Neutrophil (primary cell): ENCODE data around the gene KIF26B.
A peak's percentile ranks its signal among the peaks of the same experiment; 100 is the strongest.

Source experiments
- H3K27ac ChIP-seq: fragments of 200-600 bp; sonication (generic); 2 replicates; pipeline ENCODE4 v1.5.1; 2016; ENCODE audit warnings: mild to moderate bottlenecking, moderate library complexity
- H3K27me3 ChIP-seq: fragments of 200-600 bp; sonication (generic); 2 replicates; pipeline ENCODE4 v1.6.0; 2016; ENCODE audit warnings: mild to moderate bottlenecking
- H3K36me3 ChIP-seq: fragments of 200-600 bp; sonication (generic); 2 replicates; pipeline ENCODE4 v1.5.1; 2017
- H3K4me1 ChIP-seq, 2 experiments: fragments of 200-600 bp in 1 of 2; sonication (generic) in 1 of 2; 1 replicate in 1 of 2; 2 replicates in 1 of 2; pipeline versions ENCODE4 v1.5.1 to v1.6.1; 2013 to 2016; ENCODE audit warnings: low read depth in 1 of 2, low read length in 1 of 2, mild to moderate bottlenecking in 1 of 2, moderate library complexity in 1 of 2; ENCODE audit not compliant: control insufficient read depth in 1 of 2, insufficient read depth in 1 of 2
- H3K4me3 ChIP-seq, 2 experiments: fragments of 200-600 bp in 1 of 2; sonication (generic) in 1 of 2; 1 replicate in 1 of 2; 2 replicates in 1 of 2; pipeline ENCODE4 v1.5.1; 2013 to 2016; ENCODE audit warnings: low read depth in 1 of 2, low read length in 1 of 2, mild to moderate bottlenecking in 1 of 2, moderate library complexity in 1 of 2
- H3K9me3 ChIP-seq: fragments of 200-600 bp; sonication (generic); 2 replicates; pipeline ENCODE4 v1.5.1; 2016
- TF ChIP-seq, protein P1 (sequence below): fragments of 200-600 bp; sonication (generic); IDR thresholded peaks from 2 replicates; pipeline ENCODE4 v1.5.1; 2016; ENCODE audit warnings: antibody characterized with exemption

KIF26B gene

DNA sequence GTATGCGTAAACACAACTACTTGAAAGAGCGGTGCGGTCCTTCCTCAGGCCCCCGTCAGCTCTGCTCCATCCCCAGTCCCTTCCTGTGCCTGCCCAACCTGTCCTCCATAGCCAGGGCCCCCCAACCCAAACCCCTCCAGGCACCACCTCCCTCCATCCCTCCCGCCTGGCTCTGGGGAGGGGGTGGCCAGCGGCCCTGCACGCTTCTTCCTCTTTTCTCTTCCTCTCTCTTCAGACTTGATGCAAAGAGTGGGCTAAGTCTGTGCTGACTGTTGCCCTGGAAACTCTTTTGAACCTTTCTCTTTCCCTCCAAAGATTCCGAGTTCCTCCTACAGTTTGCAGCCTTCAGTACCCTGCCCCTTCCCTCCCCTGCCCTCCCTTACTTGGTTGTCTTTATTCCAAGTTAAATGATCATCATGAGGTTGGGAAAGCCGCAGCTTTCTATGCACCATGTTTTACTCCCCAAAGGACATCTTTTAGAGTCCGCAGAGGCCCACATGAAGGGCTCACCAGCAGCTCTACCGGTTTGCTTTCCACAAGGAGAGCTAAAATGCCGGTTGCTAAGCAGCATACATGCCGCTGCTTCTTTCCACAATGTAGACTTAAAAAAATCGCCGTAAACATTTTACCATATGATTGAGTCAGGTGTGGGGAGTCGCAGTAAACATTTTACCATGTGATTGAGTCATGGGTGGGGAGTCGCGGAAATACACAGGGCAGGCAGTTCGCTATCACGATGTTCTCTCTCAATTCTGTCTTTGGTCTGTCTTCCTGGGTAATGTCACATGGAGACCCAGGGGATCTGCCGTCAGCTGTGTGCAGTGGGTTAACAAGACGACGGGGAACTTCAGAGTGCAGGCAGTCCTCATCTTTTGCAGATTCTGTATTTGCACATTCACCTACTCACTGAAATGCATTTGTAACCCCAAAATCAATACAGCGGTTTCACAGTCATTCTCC, 525.3 kb downstream of the KIF26B start:
- Histone ChIP-seq H3K27ac (peak overlapping the region; percentile 51), H3K36me3 (no peaks in the 10 kb centered on the region), H3K9me3 (no peaks in the 10 kb centered on the region), H3K27me3 (no peaks in the 10 kb centered on the region), H3K4me1 (peaks cover 15 to 20% of the 10 kb centered on the region in 2 experiments), H3K4me3 (no peak overlapping the region)
- TF ChIP-seq, protein P1, sequence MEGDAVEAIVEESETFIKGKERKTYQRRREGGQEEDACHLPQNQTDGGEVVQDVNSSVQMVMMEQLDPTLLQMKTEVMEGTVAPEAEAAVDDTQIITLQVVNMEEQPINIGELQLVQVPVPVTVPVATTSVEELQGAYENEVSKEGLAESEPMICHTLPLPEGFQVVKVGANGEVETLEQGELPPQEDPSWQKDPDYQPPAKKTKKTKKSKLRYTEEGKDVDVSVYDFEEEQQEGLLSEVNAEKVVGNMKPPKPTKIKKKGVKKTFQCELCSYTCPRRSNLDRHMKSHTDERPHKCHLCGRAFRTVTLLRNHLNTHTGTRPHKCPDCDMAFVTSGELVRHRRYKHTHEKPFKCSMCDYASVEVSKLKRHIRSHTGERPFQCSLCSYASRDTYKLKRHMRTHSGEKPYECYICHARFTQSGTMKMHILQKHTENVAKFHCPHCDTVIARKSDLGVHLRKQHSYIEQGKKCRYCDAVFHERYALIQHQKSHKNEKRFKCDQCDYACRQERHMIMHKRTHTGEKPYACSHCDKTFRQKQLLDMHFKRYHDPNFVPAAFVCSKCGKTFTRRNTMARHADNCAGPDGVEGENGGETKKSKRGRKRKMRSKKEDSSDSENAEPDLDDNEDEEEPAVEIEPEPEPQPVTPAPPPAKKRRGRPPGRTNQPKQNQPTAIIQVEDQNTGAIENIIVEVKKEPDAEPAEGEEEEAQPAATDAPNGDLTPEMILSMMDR = no peak

- TF ChIP-seq, protein P1 = no peak
- no peak overlapping the region for H3K27ac ChIP-seq
- H3K4me3 ChIP-seq = no peak overlapping the region
- H3K27me3 ChIP-seq = peaks cover 18% of the 10 kb centered on the region
- no peaks in the 10 kb centered on the region for H3K36me3 ChIP-seq
- no peaks in the 10 kb centered on the region for H3K9me3 ChIP-seq
- peaks cover 15 to 20% of the 10 kb centered on the region in 2 experiments for H3K4me1 ChIP-seq
Measured at GRCh38 chr1:245682638-245683628, 528.1 kb downstream of the KIF26B start.

GRCh38 chr1:245683676-245684075, 528.9 kb downstream of the KIF26B start:
- no peak overlapping the region for H3K27ac ChIP-seq
- H3K36me3 ChIP-seq = no peaks in the 10 kb centered on the region
- no peaks in the 10 kb centered on the region for H3K9me3 ChIP-seq
- TF ChIP-seq, protein P1 = no peak
- peaks cover 15 to 20% of the 10 kb centered on the region in 2 experiments for H3K4me1 ChIP-seq
- H3K27me3 ChIP-seq = peaks cover 25% of the 10 kb centered on the region
- no peak overlapping the region for H3K4me3 ChIP-seq

- H3K4me3 ChIP-seq = no peak overlapping the region
- peaks cover 15 to 20% of the 10 kb centered on the region in 2 experiments for H3K4me1 ChIP-seq
- no peaks in the 10 kb centered on the region for H3K9me3 ChIP-seq
- TF ChIP-seq, protein P1 = no peak
- H3K27me3 ChIP-seq = peaks cover 30% of the 10 kb centered on the region
- H3K27ac ChIP-seq = no peak overlapping the region
- no peaks in the 10 kb centered on the region for H3K36me3 ChIP-seq
Measured at GRCh38 chr1:245684166-245684565, 529.4 kb downstream of the KIF26B start.

DNA sequence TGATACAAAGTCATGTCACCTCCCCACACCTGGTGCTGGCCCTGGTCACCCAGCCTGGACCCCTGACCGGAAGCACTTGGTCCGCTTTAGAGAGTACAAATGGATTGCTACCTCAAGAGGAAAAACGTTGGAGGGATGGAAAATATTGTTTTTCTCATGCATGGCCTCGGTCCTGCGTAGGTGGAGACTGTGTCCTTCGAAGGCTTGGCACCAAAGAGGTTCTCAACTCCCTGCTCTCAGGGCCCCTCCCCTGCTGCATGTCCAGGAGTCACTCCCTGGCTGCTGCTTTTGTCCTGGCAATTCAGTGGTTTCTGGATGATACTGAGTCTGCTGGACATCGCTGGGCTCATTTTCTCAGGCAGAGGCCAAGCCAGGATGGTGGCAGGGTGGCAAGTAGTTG, 529.8 kb downstream of the KIF26B start:
- Histone ChIP-seq H3K4me3 (no peak overlapping the region), H3K9me3 (no peaks in the 10 kb centered on the region), H3K27ac (no peak overlapping the region), H3K4me1 (peaks cover 15 to 19% of the 10 kb centered on the region in 2 experiments), H3K36me3 (no peaks in the 10 kb centered on the region), H3K27me3 (peaks cover 34% of the 10 kb centered on the region)
- TF ChIP-seq, protein P1 = no peak
